ENCODE measurements around the gene KIF5C. TPM values are rescaled to one million over a fixed set of nuclear protein-coding genes. Genes with fewer than 3 reads are reported as not detected.

The KIF5C gene
- total RNA-seq, 8 experiments from 2014 or later: 0.31 to 271 (median 222) TPM

GRCh38 chr2:148989882-148990493 lies 115.0 kb downstream of the KIF5C start:
- 12 to 80% (median 54%) methylated on average over 1 to 6 of the region's 6 CpGs; no CpG with 5 or more reads in 1 of the 10 experiments for WGBS, 10 experiments
- no peak overlapping the region for H3K27ac ChIP-seq
- in situ Hi-C loops (cut with MboI; ENCODE audit: low pct_unique_long_range_greater_than_20kb in 2 of 9, low sequenced_read_pairs in 9 of 9, unreplicated experiment in 9 of 9): loop anchor here in 4 of 9 experiments (25.0 kb wide), 3 partner anchors 353 to 1028 kb away; partner anchors contain the start of gene EPC2 (in 3 of the 4)
- no peak overlapping the region for H3K4me3 ChIP-seq
- H3K4me1 ChIP-seq (replicated peaks in 1 of 2): peaks cover 2 to 4% of the 10 kb centered on the region in 2 donors
- peak; percentile 43 to 95 (median 74) for ATAC-seq (replicated peaks in 6 of 8)

GRCh38 chr2:148990968-148991367 lies 115.9 kb downstream of the KIF5C start:
- H3K27ac ChIP-seq: no peak overlapping the region
- 70 to 100% (median 78%) methylated on average over 1 to 5 of the region's 6 CpGs; no CpG with 5 or more reads in 6 of the 10 experiments for WGBS, 10 experiments
- H3K4me3 ChIP-seq: no peak overlapping the region
- peaks cover 2 to 4% of the 10 kb centered on the region in 2 donors for H3K4me1 ChIP-seq (replicated peaks in 1 of 2)
- no peak for ATAC-seq (replicated peaks in 6 of 8)
- in situ Hi-C loops (cut with MboI; ENCODE audit: low pct_unique_long_range_greater_than_20kb in 2 of 9, low sequenced_read_pairs in 9 of 9, unreplicated experiment in 9 of 9): loop anchor here in 4 of 9 experiments (25.0 kb wide), 3 partner anchors 354 to 1029 kb away; partner anchors contain the start of gene EPC2 (in 3 of the 4)

GRCh38 chr2:148992448-148992847 lies 117.4 kb downstream of the KIF5C start:
- in situ Hi-C loops (cut with MboI; ENCODE audit: low pct_unique_long_range_greater_than_20kb in 2 of 9, low sequenced_read_pairs in 9 of 9, unreplicated experiment in 9 of 9): loop anchor here in 4 of 9 experiments (25.0 kb wide), 3 partner anchors 355 to 1030 kb away; partner anchors contain the start of gene EPC2 (in 3 of the 4)

GRCh38 chr2:148993351-148993750 lies 118.3 kb downstream of the KIF5C start:
- H3K4me1 ChIP-seq (replicated peaks in 1 of 2): peaks cover 2 to 4% of the 10 kb centered on the region in 2 donors
- no peak overlapping the region for H3K4me3 ChIP-seq
- no peak overlapping the region for H3K27ac ChIP-seq
- in situ Hi-C loops (cut with MboI; ENCODE audit: low pct_unique_long_range_greater_than_20kb in 2 of 9, low sequenced_read_pairs in 9 of 9, unreplicated experiment in 9 of 9): loop anchor here in 4 of 9 experiments (25.0 kb wide), 3 partner anchors 356 to 1031 kb away; partner anchors contain the start of gene EPC2 (in 3 of the 4)
- ATAC-seq (replicated peaks in 6 of 8): no peak
- 0 to 100% (median 91%) methylated on average over 1 to 2 of the region's 3 CpGs; no CpG with 5 or more reads in 2 of the 10 experiments for WGBS, 10 experiments

More at GRCh38 chr2:148992448-148992847, 117.4 kb downstream of the KIF5C start:
- Histone ChIP-seq H3K4me1 (replicated peaks in 1 of 2) (peaks cover 2 to 4% of the 10 kb centered on the region in 2 donors), H3K4me3 (no peak overlapping the region), H3K27ac (no peak overlapping the region)
- ATAC-seq (replicated peaks in 6 of 8): no peak

GRCh38 chr2:148994341-148994740 lies 119.3 kb downstream of the KIF5C start:
- H3K4me3 ChIP-seq: no peak overlapping the region
- no peak for ATAC-seq (replicated peaks in 6 of 8)
- peaks cover 11 to 12% of the 10 kb centered on the region in 2 donors for H3K4me1 ChIP-seq (replicated peaks in 1 of 2)
- WGBS, 10 experiments: 33 to 100% (median 89%) methylated on average over 2 to 8 of the region's 8 CpGs
- in situ Hi-C loops (cut with MboI; ENCODE audit: low pct_unique_long_range_greater_than_20kb in 2 of 9, low sequenced_read_pairs in 9 of 9, unreplicated experiment in 9 of 9): loop anchor here in 4 of 9 experiments (25.0 kb wide), 3 partner anchors 357 to 1032 kb away; partner anchors contain the start of gene EPC2 (in 3 of the 4)
- no peak overlapping the region for H3K27ac ChIP-seq

GRCh38 chr2:148996805-148997204 lies 121.8 kb downstream of the KIF5C start:
- in situ Hi-C loops (cut with MboI; ENCODE audit: low pct_unique_long_range_greater_than_20kb in 2 of 9, low sequenced_read_pairs in 9 of 9, unreplicated experiment in 9 of 9): loop anchor here in 4 of 9 experiments (25.0 kb wide), 3 partner anchors 360 to 1035 kb away; partner anchors contain the start of gene EPC2 (in 3 of the 4)
- Histone ChIP-seq H3K4me3 (no peak overlapping the region), H3K4me1 (replicated peaks in 1 of 2) (peaks cover 12 to 23% of the 10 kb centered on the region in 2 donors), H3K27ac (no peak overlapping the region)
- WGBS, 10 experiments: 63 to 100% (median 86%) methylated on average over 1 to 5 of the region's 6 CpGs; no CpG with 5 or more reads in 3 of the 10 experiments
- ATAC-seq (replicated peaks in 6 of 8): no peak

GRCh38 chr2:148998165-148998830 lies 123.3 kb downstream of the KIF5C start:
- 58 to 100% (median 91%) methylated on average over 2 to 9 of the region's 16 CpGs; no CpG with 5 or more reads in 1 of the 10 experiments for WGBS, 10 experiments
- Histone ChIP-seq H3K4me1 (replicated peaks in 1 of 2) (peaks cover 12 to 23% of the 10 kb centered on the region in 2 donors), H3K27ac (no peak overlapping the region), H3K4me3 (no peak overlapping the region)
- in situ Hi-C loops (cut with MboI; ENCODE audit: low pct_unique_long_range_greater_than_20kb in 2 of 9, low sequenced_read_pairs in 9 of 9, unreplicated experiment in 9 of 9): loop anchor here in 4 of 9 experiments (25.0 kb wide), 3 partner anchors 361 to 1036 kb away; partner anchors contain the start of gene EPC2 (in 3 of the 4)
- ATAC-seq (replicated peaks in 6 of 8): peak in 1 of 8 experiments; percentile 28

- peak in 4 of 8 experiments; percentile 10 to 36 (median 28) for ATAC-seq (replicated peaks in 6 of 8)
- in situ Hi-C loops (cut with MboI; ENCODE audit: low pct_unique_long_range_greater_than_20kb in 2 of 9, low sequenced_read_pairs in 9 of 9, unreplicated experiment in 9 of 9): loop anchor here in 4 of 9 experiments (25.0 kb wide), 3 partner anchors 362 to 1037 kb away; partner anchors contain the start of gene EPC2 (in 3 of the 4)
- 44 to 100% (median 84%) methylated on average over 1 to 3 of the region's 4 CpGs; no CpG with 5 or more reads in 4 of the 10 experiments for WGBS, 10 experiments
- Histone ChIP-seq H3K4me3 (no peak overlapping the region), H3K27ac (no peak overlapping the region), H3K4me1 (replicated peaks in 1 of 2) (peaks cover 12 to 23% of the 10 kb centered on the region in 2 donors)
Observed at GRCh38 chr2:148998831-148999200, 123.8 kb downstream of the KIF5C start.

GRCh38 chr2:148999451-148999921 lies 124.5 kb downstream of the KIF5C start:
- H3K27ac ChIP-seq: peak overlapping the region in 1 of 2 donors; percentile 65
- ATAC-seq (replicated peaks in 6 of 8): peak; percentile 29 to 97 (median 74)
- no peak overlapping the region for H3K4me3 ChIP-seq
- 0 to 29% (median 16%) methylated on average over 2 to 5 of the region's 7 CpGs; no CpG with 5 or more reads in 4 of the 10 experiments for WGBS, 10 experiments
- in situ Hi-C loops (cut with MboI; ENCODE audit: low pct_unique_long_range_greater_than_20kb in 2 of 9, low sequenced_read_pairs in 9 of 9, unreplicated experiment in 9 of 9): loop anchor here in 4 of 9 experiments (25.0 kb wide), 3 partner anchors 362 to 1037 kb away; partner anchors contain the start of gene EPC2 (in 3 of the 4)
- H3K4me1 ChIP-seq (replicated peaks in 1 of 2): peaks cover 12 to 23% of the 10 kb centered on the region in 2 donors

GRCh38 chr2:149000158-149000938 lies 125.3 kb downstream of the KIF5C start:
- peak in 2 of 8 experiments; percentile 8 for ATAC-seq (replicated peaks in 6 of 8)
- in situ Hi-C loops (cut with MboI; ENCODE audit: low pct_unique_long_range_greater_than_20kb in 2 of 9, low sequenced_read_pairs in 9 of 9, unreplicated experiment in 9 of 9): loop anchor here in 3 of 9 experiments (25.0 kb wide), 2 partner anchors 312 to 562 kb away; no protein-coding TSS in a partner anchor
- Histone ChIP-seq H3K4me3 (no peak overlapping the region), H3K27ac (no peak overlapping the region), H3K4me1 (replicated peaks in 1 of 2) (peaks cover 12 to 23% of the 10 kb centered on the region in 2 donors)
- 27 to 81% (median 57%) methylated on average over 1 to 6 of the region's 6 CpGs; no CpG with 5 or more reads in 1 of the 10 experiments for WGBS, 10 experiments

GRCh38 chr2:149001496-149001895 lies 126.5 kb downstream of the KIF5C start:
- peaks cover 12 to 23% of the 10 kb centered on the region in 2 donors for H3K4me1 ChIP-seq (replicated peaks in 1 of 2)
- in situ Hi-C loops (cut with MboI; ENCODE audit: low pct_unique_long_range_greater_than_20kb in 2 of 9, low sequenced_read_pairs in 9 of 9, unreplicated experiment in 9 of 9): loop anchor here in 3 of 9 experiments (25.0 kb wide), 2 partner anchors 311 to 561 kb away; no protein-coding TSS in a partner anchor
- WGBS, 10 experiments: 57 to 100% (median 83%) methylated on average over 1 to 5 of the region's 7 CpGs; no CpG with 5 or more reads in 3 of the 10 experiments

More at GRCh38 chr2:149001496-149001895, 126.5 kb downstream of the KIF5C start:
- ATAC-seq (replicated peaks in 6 of 8): no peak
- Histone ChIP-seq H3K4me3 (no peak overlapping the region), H3K27ac (no peak overlapping the region)
